GM12891 (cell line): Measurements from ENCODE around the gene TAB2.

Experiments
- DNase-seq: peaks from one replicate; pipeline ENCODE4 v3.0.0; 2011; ENCODE audit warnings: low spot score; ENCODE audit not compliant: insufficient read length
- FAIRE-seq: peaks from 2 replicates; lab custom pipeline; 2011; peaks lifted over from hg19 to GRCh38; lab: Jason Lieb, UNC
- PAX5 ChIP-seq: IDR thresholded peaks from 2 replicates; pipeline ENCODE4 v1.6.1; 2011; ENCODE audit warnings: low read length, moderate library complexity, mild to moderate bottlenecking; ENCODE audit not compliant: insufficient read depth, severe bottlenecking
- POLR2A ChIP-seq: IDR thresholded peaks from 2 replicates; pipeline ENCODE4 v1.6.1; 2011; ENCODE audit warnings: low read depth, low read length, control low read depth
- POLR2AphosphoS5 ChIP-seq: IDR thresholded peaks from 2 replicates; pipeline ENCODE4 v1.6.1; 2011; ENCODE audit warnings: low read depth, low read length, control low read depth
- POU2F2 ChIP-seq: IDR thresholded peaks from 2 replicates; pipeline ENCODE4 v1.6.1; 2011; ENCODE audit warnings: low read depth, mild to moderate bottlenecking, control low read depth, low read length, moderate library complexity
- SPI1 ChIP-seq: IDR thresholded peaks from 2 replicates; pipeline ENCODE4 v1.6.1; 2011; ENCODE audit warnings: low read depth, low read length, control low read depth
- TAF1 ChIP-seq: IDR thresholded peaks from 2 replicates; pipeline ENCODE4 v1.6.1; 2011; ENCODE audit warnings: low read depth, low read length, control low read depth

The TAB2 gene

GRCh38 chr6:149278997-149279396 is 38.5 kb upstream of the TAB2 start:
- FAIRE-seq: no peak
- DNase-seq: no peak
- TF ChIP-seq SPI1 (no peak), TAF1 (no peak), POLR2AphosphoS5 (no peak), POLR2A (no peak), PAX5 (no peak), POU2F2 (no peak)

- FAIRE-seq (peak; percentile 87), DNase-seq (no peak)
- TF ChIP-seq SPI1 (no peak), POU2F2 (no peak), POLR2AphosphoS5 (no peak), TAF1 (no peak), PAX5 (no peak), POLR2A (no peak)
Measured at GRCh38 chr6:149284904-149285303, 32.6 kb upstream of the TAB2 start.

- FAIRE-seq (no peak), DNase-seq (no peak)
- TF ChIP-seq POU2F2: no peak
- no peak for TF ChIP-seq POLR2AphosphoS5
- no peak for TF ChIP-seq TAF1
- TF ChIP-seq SPI1: no peak
- TF ChIP-seq POLR2A: no peak
- no peak for TF ChIP-seq PAX5
Measured at GRCh38 chr6:149285626-149286025, 31.9 kb upstream of the TAB2 start.

GRCh38 chr6:149286905-149287304 is 30.6 kb upstream of the TAB2 start:
- FAIRE-seq: no peak
- DNase-seq: no peak
- TF ChIP-seq POLR2AphosphoS5: no peak
- no peak for TF ChIP-seq POU2F2
- no peak for TF ChIP-seq TAF1
- no peak for TF ChIP-seq PAX5
- TF ChIP-seq SPI1: no peak
- TF ChIP-seq POLR2A: no peak

GRCh38 chr6:149289192-149289781 is 28.2 kb upstream of the TAB2 start:
- DNase-seq: no peak
- FAIRE-seq: peak; percentile 76
- TF ChIP-seq POLR2AphosphoS5 (no peak), POU2F2 (no peak), SPI1 (no peak), TAF1 (no peak)

GRCh38 chr6:149289966-149290365 is 27.5 kb upstream of the TAB2 start:
- FAIRE-seq (no peak), DNase-seq (no peak)
- no peak for TF ChIP-seq POLR2A

GRCh38 chr6:149293244-149293643 is 24.3 kb upstream of the TAB2 start:
- FAIRE-seq (peak; percentile 13), DNase-seq (no peak)
- TF ChIP-seq POLR2AphosphoS5: no peak
- no peak for TF ChIP-seq POLR2A
- no peak for TF ChIP-seq TAF1
- TF ChIP-seq PAX5: no peak
- no peak for TF ChIP-seq SPI1
- TF ChIP-seq POU2F2: no peak

- no peak for DNase-seq
- peak; percentile 20 for FAIRE-seq
- TF ChIP-seq POU2F2 (no peak), PAX5 (no peak), TAF1 (no peak), POLR2A (no peak), POLR2AphosphoS5 (no peak), SPI1 (no peak)
Measured at GRCh38 chr6:149300563-149300962, 16.9 kb upstream of the TAB2 start.

GRCh38 chr6:149302723-149303122 is 14.8 kb upstream of the TAB2 start:
- DNase-seq: no peak
- TF ChIP-seq POLR2A (no peak), POU2F2 (no peak), TAF1 (no peak), PAX5 (no peak), SPI1 (no peak), POLR2AphosphoS5 (no peak)
- FAIRE-seq: peak; percentile 26

- DNase-seq (no peak), FAIRE-seq (no peak)
- TF ChIP-seq POLR2A (no peak), POU2F2 (no peak), TAF1 (no peak), PAX5 (no peak), SPI1 (no peak), POLR2AphosphoS5 (no peak)
Measured at GRCh38 chr6:149303468-149303867, 14.0 kb upstream of the TAB2 start.
